PC-3 (cell line): ENCODE measurements around the gene CERS5.

Source experiments
- EZH2 ChIP-seq: fragments of 300-600 bp; sonication (generic); IDR thresholded peaks from one replicate; pipeline ENCODE4 v1.6.1; 2017; ENCODE audit warnings: antibody characterized with exemption, mild to moderate bottlenecking, low read length; ENCODE audit not compliant: unreplicated experiment
- TF ChIP-seq, protein P1 (sequence below): fragments of 300-600 bp; sonication (generic); conservative IDR thresholded peaks from 2 replicates; pipeline ENCODE4 v1.5.1; 2017; ENCODE audit warnings: antibody characterized with exemption, low read depth, mild to moderate bottlenecking, low read length

DNA sequence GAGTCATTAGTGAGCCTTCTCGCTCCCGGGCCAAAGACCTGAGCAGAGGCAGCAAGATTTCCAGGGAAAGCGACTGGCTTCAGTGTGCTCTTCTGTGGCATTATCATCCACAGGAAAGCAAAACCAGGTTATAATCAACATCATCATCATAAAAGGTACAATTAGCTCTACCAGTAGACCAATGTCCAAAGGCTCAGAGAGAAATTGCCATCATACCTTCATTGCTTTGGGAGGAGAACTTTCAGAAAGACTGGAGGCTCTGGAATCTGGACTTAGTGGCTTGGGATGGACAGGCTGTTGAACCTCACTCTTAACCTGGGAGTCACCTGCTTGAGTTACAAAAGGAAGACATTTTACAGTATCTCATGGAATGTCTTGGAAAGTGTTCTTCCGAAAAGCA, 25.1 kb upstream of the CERS5 start:
- no peak for TF ChIP-seq EZH2
- TF ChIP-seq, protein P1, sequence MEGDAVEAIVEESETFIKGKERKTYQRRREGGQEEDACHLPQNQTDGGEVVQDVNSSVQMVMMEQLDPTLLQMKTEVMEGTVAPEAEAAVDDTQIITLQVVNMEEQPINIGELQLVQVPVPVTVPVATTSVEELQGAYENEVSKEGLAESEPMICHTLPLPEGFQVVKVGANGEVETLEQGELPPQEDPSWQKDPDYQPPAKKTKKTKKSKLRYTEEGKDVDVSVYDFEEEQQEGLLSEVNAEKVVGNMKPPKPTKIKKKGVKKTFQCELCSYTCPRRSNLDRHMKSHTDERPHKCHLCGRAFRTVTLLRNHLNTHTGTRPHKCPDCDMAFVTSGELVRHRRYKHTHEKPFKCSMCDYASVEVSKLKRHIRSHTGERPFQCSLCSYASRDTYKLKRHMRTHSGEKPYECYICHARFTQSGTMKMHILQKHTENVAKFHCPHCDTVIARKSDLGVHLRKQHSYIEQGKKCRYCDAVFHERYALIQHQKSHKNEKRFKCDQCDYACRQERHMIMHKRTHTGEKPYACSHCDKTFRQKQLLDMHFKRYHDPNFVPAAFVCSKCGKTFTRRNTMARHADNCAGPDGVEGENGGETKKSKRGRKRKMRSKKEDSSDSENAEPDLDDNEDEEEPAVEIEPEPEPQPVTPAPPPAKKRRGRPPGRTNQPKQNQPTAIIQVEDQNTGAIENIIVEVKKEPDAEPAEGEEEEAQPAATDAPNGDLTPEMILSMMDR, result no peak
